CD14-positive monocyte (primary cell): ENCODE results near the gene ACLY. TPM values are rescaled to one million over a fixed set of nuclear protein-coding genes. Genes with fewer than 3 reads are reported as not detected.

Experiments used
- DNase-seq, 3 donors: peaks; one replicate each; pipeline ENCODE4 v3.0.0-alpha.2; 2011 to 2022
- H2AFZ ChIP-seq: 2 replicates; pipeline ENCODE4 v1.6.0; 2012; ENCODE audit warnings: mild to moderate bottlenecking, low read depth, low read length, inconsistent platforms; ENCODE audit not compliant: insufficient read depth, poor library complexity, severe bottlenecking
- H3K27ac ChIP-seq, 2 donors: 1 replicate in 1 of 2; 2 replicates in 1 of 2; pipeline ENCODE4 v1.5.1; 2012 to 2013; ENCODE audit warnings: low read length in 2 of 2, control low read depth in 1 of 2, inconsistent platforms in 1 of 2, low read depth in 1 of 2, mild to moderate bottlenecking in 1 of 2
- H3K27me3 ChIP-seq, 2 donors: one replicate each; pipeline versions ENCODE4 v1.6.0 to v1.6.1; 2011 to 2013; ENCODE audit warnings: low read length in 2 of 2; ENCODE audit not compliant: control insufficient read depth in 2 of 2, insufficient read depth in 2 of 2
- H3K36me3 ChIP-seq, 2 donors: replicated peaks in 1 of 2; 1 replicate in 1 of 2; 2 replicates in 1 of 2; pipeline versions ENCODE4 v1.5.1 to v1.6.1; 2012 to 2013; ENCODE audit warnings: low read length in 2 of 2, control low read depth in 1 of 2, inconsistent platforms in 1 of 2, mild to moderate bottlenecking in 1 of 2; ENCODE audit not compliant: insufficient read depth in 2 of 2, control insufficient read depth in 1 of 2
- H3K4me1 ChIP-seq, 2 donors: 1 replicate in 1 of 2; 2 replicates in 1 of 2; pipeline versions ENCODE4 v1.5.1 to v1.6.1; 2012 to 2013; ENCODE audit warnings: low read length in 2 of 2, control low read depth in 1 of 2, inconsistent platforms in 1 of 2, mild to moderate bottlenecking in 1 of 2, moderate library complexity in 1 of 2; ENCODE audit not compliant: insufficient read depth in 2 of 2, control insufficient read depth in 1 of 2
- H3K4me2 ChIP-seq: replicated peaks from 2 replicates; pipeline ENCODE3; 2012; ENCODE audit warnings: low read length, moderate library complexity, mild to moderate bottlenecking; ENCODE audit not compliant: poor library complexity, severe bottlenecking; ENCODE audit errors: extremely low read depth
- H3K4me3 ChIP-seq, 3 experiments: fragments of 200-600 bp in 1 of 3; sonication (generic) in 1 of 3; replicated peaks in 1 of 3; 1 replicate in 2 of 3; 2 replicates in 1 of 3; pipeline ENCODE4 v1.5.1; 2011 to 2013; ENCODE audit warnings: low read length in 3 of 3, mild to moderate bottlenecking in 3 of 3, control low read depth in 2 of 3, low read depth in 2 of 3, inconsistent platforms in 1 of 3, moderate library complexity in 1 of 3
- H3K79me2 ChIP-seq: 2 replicates; pipeline ENCODE4 v1.6.0; 2012; ENCODE audit warnings: mild to moderate bottlenecking, control low read depth, inconsistent platforms, low read length, moderate library complexity; ENCODE audit not compliant: insufficient read depth
- H3K9ac ChIP-seq: 2 replicates; pipeline ENCODE4 v1.6.0; 2017; ENCODE audit warnings: low read length, mild to moderate bottlenecking; ENCODE audit not compliant: insufficient read depth, poor library complexity, severe bottlenecking
- H3K9me3 ChIP-seq, 2 donors: replicated peaks in 1 of 2; 1 replicate in 1 of 2; 2 replicates in 1 of 2; pipeline versions ENCODE4 v1.5.1 to v1.6.1; 2012 to 2013; ENCODE audit warnings: low read length in 2 of 2, control low read depth in 1 of 2; ENCODE audit not compliant: control insufficient read depth in 1 of 2, insufficient read depth in 1 of 2
- H4K20me1 ChIP-seq: 2 replicates; pipeline ENCODE4 v1.6.0; 2012; ENCODE audit warnings: mild to moderate bottlenecking, low read length, control low read depth, moderate library complexity; ENCODE audit not compliant: insufficient read depth
- H3K27ac Mint-ChIP-seq, 7 donors: one replicate each; pipeline ENCODE4 v1.8.0; 2020; ENCODE audit warnings: mild to moderate bottlenecking in 7 of 7, mixed read lengths in 7 of 7, moderate library complexity in 6 of 7, inconsistent platforms in 2 of 7
- H3K27me3 Mint-ChIP-seq, 3 donors: one replicate each; pipeline ENCODE4 v1.8.0; 2021 to 2022; ENCODE audit warnings: low read depth in 3 of 3, mild to moderate bottlenecking in 3 of 3, mixed read lengths in 3 of 3, moderate library complexity in 3 of 3, inconsistent platforms in 1 of 3
- H3K36me3 Mint-ChIP-seq, 2 donors: one replicate each; pipeline ENCODE4 v1.8.0; 2020; ENCODE audit warnings: mixed read lengths in 2 of 2, inconsistent platforms in 1 of 2, mild to moderate bottlenecking in 1 of 2
- H3K4me1 Mint-ChIP-seq: one replicate; pipeline ENCODE4 v1.8.0; 2020; ENCODE audit warnings: mild to moderate bottlenecking, mixed read lengths
- H3K4me3 Mint-ChIP-seq, 2 donors: one replicate each; pipeline ENCODE4 v1.8.0; 2020; ENCODE audit warnings: mild to moderate bottlenecking in 2 of 2, mixed read lengths in 2 of 2, moderate library complexity in 1 of 2
- H3K9me3 Mint-ChIP-seq, 7 donors: one replicate each; pipeline ENCODE4 v1.8.0; 2020 to 2022; ENCODE audit warnings: mixed read lengths in 7 of 7, mild to moderate bottlenecking in 6 of 7, moderate library complexity in 6 of 7, inconsistent platforms in 2 of 7
- WGBS: methylation state at CpG from one replicate; pipeline ENCODE4 v1.1.5; 2013; ENCODE audit warnings: missing lambda C conversion rate; ENCODE audit not compliant: insufficient coverage; 5-methylcytosine and 5-hydroxymethylcytosine counted together
- intact Hi-C, 2 donors: fragments of 100-400 bp; cut with micrococcal nuclease; formaldehyde crosslinking; loops; one replicate each; pipeline versions ENCODE4 v1.15.0 to v1.15.1; 2023
- polyA plus RNA-seq, 3 donors: library from polyadenylated mRNA; depleted of rRNA in 1 of 3; unstranded in 2 of 3; stranded (reverse) in 1 of 3; fragments of 300-500 nt in 2 of 3; fragments of >200 nt in 1 of 3; fragmentation: Illumina TruSeq in 2 of 3; gene quantifications; 1 replicate in 2 of 3; 2 replicates in 1 of 3; pipeline ENCODE4 v1.2.3, GENCODE V29; 2012 to 2021
- TF ChIP-seq, protein P1 (sequence below): fragments of 200-600 bp; IDR thresholded peaks from one replicate; pipeline ENCODE4 v1.8.0; 2022; ENCODE audit warnings: antibody characterized with exemption, mild to moderate bottlenecking

Gene ACLY
- polyA plus RNA-seq, 3 donors = 41.0 to 48.3 (median 45.1) TPM

DNA sequence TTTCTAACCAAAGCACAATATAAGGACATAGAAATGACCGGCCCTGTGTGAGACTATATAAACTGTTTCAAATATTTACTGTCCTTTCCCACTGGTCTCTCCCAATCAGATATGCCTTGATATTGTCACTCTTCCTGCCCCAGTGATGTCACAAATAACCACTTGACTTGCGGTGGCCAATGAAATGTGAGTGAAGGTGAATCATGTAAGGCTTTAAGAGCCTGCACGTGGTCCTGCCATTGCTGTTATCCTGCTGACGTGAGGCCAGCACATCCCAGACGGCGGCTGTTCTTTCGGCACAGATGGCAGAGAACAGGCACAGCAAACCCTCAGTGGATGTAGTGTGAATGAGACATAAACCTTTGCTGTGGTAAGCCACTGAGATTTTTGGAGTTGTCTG is 48.1 kb downstream of the ACLY start:
- Histone ChIP-seq H3K9ac (no peak overlapping the region), H3K27ac (no peak overlapping the region), H3K9me3 (no peaks in the 10 kb centered on the region), H3K27me3 (no peaks in the 10 kb centered on the region), H2AFZ (no peak overlapping the region), H4K20me1 (no peaks in the 10 kb centered on the region), H3K36me3 (peaks cover 69 to 84% of the 10 kb centered on the region in 2 donors), H3K4me2 (no peak overlapping the region), H3K4me1 (peaks cover under 1 to 2% of the 10 kb centered on the region in 2 donors), H3K79me2 (no peaks in the 10 kb centered on the region), H3K4me3 (no peak overlapping the region)
- DNase-seq = no peak
- peak overlapping the region in 1 of 7 donors; percentile 43 for H3K27ac Mint-ChIP-seq
- intact Hi-C loops = no loop called here
- peaks cover under 1% of the 10 kb centered on the region for H3K4me1 Mint-ChIP-seq
- no peaks in the 10 kb centered on the region for H3K27me3 Mint-ChIP-seq
- H3K36me3 Mint-ChIP-seq = peaks cover 72 to 83% of the 10 kb centered on the region in 2 donors
- 93% methylated on average over 5 of the region's 7 CpGs for WGBS
- no peak overlapping the region for H3K4me3 Mint-ChIP-seq
- H3K9me3 Mint-ChIP-seq = peaks cover 0 to under 1% (median 0%) of the 10 kb centered on the region in 7 donors
- TF ChIP-seq, protein P1, sequence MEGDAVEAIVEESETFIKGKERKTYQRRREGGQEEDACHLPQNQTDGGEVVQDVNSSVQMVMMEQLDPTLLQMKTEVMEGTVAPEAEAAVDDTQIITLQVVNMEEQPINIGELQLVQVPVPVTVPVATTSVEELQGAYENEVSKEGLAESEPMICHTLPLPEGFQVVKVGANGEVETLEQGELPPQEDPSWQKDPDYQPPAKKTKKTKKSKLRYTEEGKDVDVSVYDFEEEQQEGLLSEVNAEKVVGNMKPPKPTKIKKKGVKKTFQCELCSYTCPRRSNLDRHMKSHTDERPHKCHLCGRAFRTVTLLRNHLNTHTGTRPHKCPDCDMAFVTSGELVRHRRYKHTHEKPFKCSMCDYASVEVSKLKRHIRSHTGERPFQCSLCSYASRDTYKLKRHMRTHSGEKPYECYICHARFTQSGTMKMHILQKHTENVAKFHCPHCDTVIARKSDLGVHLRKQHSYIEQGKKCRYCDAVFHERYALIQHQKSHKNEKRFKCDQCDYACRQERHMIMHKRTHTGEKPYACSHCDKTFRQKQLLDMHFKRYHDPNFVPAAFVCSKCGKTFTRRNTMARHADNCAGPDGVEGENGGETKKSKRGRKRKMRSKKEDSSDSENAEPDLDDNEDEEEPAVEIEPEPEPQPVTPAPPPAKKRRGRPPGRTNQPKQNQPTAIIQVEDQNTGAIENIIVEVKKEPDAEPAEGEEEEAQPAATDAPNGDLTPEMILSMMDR = no peak

DNA sequence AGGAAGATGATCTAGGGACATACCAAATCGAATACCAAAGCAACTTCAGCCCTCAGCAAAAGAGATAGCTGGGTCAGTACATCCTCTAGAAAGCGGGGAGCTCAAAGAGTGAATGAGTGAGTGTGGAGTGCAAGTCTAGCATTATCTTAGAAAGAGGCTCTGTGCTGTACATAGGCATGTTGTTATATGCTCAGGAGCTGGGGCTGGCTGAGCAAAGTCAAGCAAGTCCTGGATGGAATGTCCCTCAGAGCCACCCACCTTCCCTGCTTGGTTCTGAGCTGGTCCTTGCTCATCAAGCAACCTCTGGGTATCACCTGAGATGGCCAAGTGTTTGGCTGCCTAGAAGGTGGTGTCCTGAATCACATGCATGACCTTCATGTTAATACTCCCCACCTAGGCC is 48.7 kb downstream of the ACLY start:
- H3K4me1 Mint-ChIP-seq = peaks cover 4% of the 10 kb centered on the region
- H3K27ac Mint-ChIP-seq = peak overlapping the region in 2 of 7 donors; percentile 13 to 30
- 86% methylated on average over 1 of the region's 2 CpGs for WGBS
- H3K27me3 Mint-ChIP-seq = no peaks in the 10 kb centered on the region
- Histone ChIP-seq H3K36me3 (peaks cover 69 to 82% of the 10 kb centered on the region in 2 donors), H3K4me1 (peaks cover 3 to 5% of the 10 kb centered on the region in 2 donors), H3K79me2 (peaks cover under 1% of the 10 kb centered on the region), H3K27ac (no peak overlapping the region), H3K4me2 (no peak overlapping the region), H3K27me3 (no peaks in the 10 kb centered on the region), H3K9ac (no peak overlapping the region), H3K4me3 (no peak overlapping the region), H2AFZ (no peak overlapping the region), H4K20me1 (no peaks in the 10 kb centered on the region), H3K9me3 (no peaks in the 10 kb centered on the region)
- peaks cover 72 to 80% of the 10 kb centered on the region in 2 donors for H3K36me3 Mint-ChIP-seq
- H3K4me3 Mint-ChIP-seq = no peak overlapping the region
- DNase-seq = no peak
- H3K9me3 Mint-ChIP-seq = no peaks in the 10 kb centered on the region
- TF ChIP-seq, protein P1 = no peak
- intact Hi-C loops = no loop called here
